ENCODE results near the gene BIRC2. TPM values are rescaled to one million over a fixed set of nuclear protein-coding genes. Genes with fewer than 3 reads are reported as not detected.

The BIRC2 gene
- total and polyA plus RNA-seq, 4 donors: 14.1 to 46.7 (median 29.5) TPM

DNA sequence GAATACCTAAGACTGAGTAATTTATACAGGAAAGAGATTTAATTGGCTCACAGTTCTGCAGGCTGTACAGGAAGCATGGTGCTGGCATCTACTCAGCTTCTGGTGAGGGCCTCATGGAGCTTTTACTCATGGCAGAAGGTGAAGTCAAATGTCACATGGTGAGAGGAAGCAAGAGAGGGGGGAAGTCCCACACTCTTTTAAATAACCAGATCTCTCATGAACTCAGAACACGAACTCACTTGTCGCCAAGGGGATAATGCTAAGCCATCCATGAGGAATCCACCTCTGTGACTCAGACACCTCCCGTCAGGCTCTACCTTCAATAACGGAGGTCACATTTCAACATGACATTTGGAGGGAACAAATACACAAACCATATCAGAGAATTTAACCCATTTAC, 42.2 kb downstream of the BIRC2 start:
- Histone ChIP-seq H3K27ac (ENCODE audit: low read depth in 1 of 2, low read length in 2 of 2) (no peak overlapping the region), H3K4me1 (ENCODE audit: control insufficient read depth in 4 of 4, insufficient read depth in 4 of 4, low read length in 3 of 4) (no peaks in the 10 kb centered on the region), H3K9me3 (ENCODE audit: control insufficient read depth in 4 of 4, low read length in 3 of 4) (no peaks in the 10 kb centered on the region), H3K9ac (ENCODE audit: low read depth in 1 of 2, low read length in 2 of 2) (no peak overlapping the region), H3K4me3 (ENCODE audit: low read depth in 1 of 3, low read length in 3 of 3) (no peak overlapping the region), H3K36me3 (ENCODE audit: control insufficient read depth in 4 of 4, insufficient read depth in 3 of 4, low read depth in 1 of 4, low read length in 3 of 4) (peaks cover 2 to 27% (median 13%) of the 10 kb centered on the region in 4 donors), H3K27me3 (ENCODE audit: control insufficient read depth in 4 of 4, insufficient read depth in 4 of 4, low read length in 3 of 4) (no peaks in the 10 kb centered on the region)
- no peak for DNase-seq (ENCODE audit: low spot score)
- WGBS: 75% methylated on average over 4 of the region's 4 CpGs
- no peak for TF ChIP-seq EGR1 (IDR thresholded peaks at IDR 0.05; ENCODE audit: low read depth in 2 of 2)
- TF ChIP-seq FOXA2 (IDR thresholded peaks at IDR 0.05): no peak
- TF ChIP-seq GABPA (IDR thresholded peaks at IDR 0.05 in 1 of 2, conservative IDR thresholded peaks at IDR 0.05 in 1 of 2): no peak
- TF ChIP-seq CTCF (IDR thresholded peaks at IDR 0.05; ENCODE audit: low read depth, low read length, missing input control): no peak

- Histone ChIP-seq H3K27me3 (ENCODE audit: control insufficient read depth in 4 of 4, insufficient read depth in 4 of 4, low read length in 3 of 4) (no peaks in the 10 kb centered on the region), H3K36me3 (ENCODE audit: control insufficient read depth in 4 of 4, insufficient read depth in 3 of 4, low read depth in 1 of 4, low read length in 3 of 4) (peaks cover 3 to 25% (median 13%) of the 10 kb centered on the region in 4 donors), H3K9ac (ENCODE audit: low read depth in 1 of 2, low read length in 2 of 2) (no peak overlapping the region), H3K9me3 (ENCODE audit: control insufficient read depth in 4 of 4, low read length in 3 of 4) (no peaks in the 10 kb centered on the region), H3K27ac (ENCODE audit: low read depth in 1 of 2, low read length in 2 of 2) (no peak overlapping the region), H3K4me3 (ENCODE audit: low read depth in 1 of 3, low read length in 3 of 3) (no peak overlapping the region), H3K4me1 (ENCODE audit: control insufficient read depth in 4 of 4, insufficient read depth in 4 of 4, low read length in 3 of 4) (no peaks in the 10 kb centered on the region)
- DNase-seq (ENCODE audit: low spot score): peak; percentile 72
- TF ChIP-seq HNF4G (IDR thresholded peaks at IDR 0.05): no peak
- peak; percentile 94 for TF ChIP-seq CTCF (IDR thresholded peaks at IDR 0.05; ENCODE audit: low read depth, low read length, missing input control)
- no peak for TF ChIP-seq YY1 (IDR thresholded peaks at IDR 0.05)
- peak in 1 of 2 donors; percentile 26 for TF ChIP-seq RXRA (IDR thresholded peaks at IDR 0.05)
- TF ChIP-seq RAD21 (IDR thresholded peaks at IDR 0.05): peak; percentile 92 to 96
- TF ChIP-seq, protein P1, sequence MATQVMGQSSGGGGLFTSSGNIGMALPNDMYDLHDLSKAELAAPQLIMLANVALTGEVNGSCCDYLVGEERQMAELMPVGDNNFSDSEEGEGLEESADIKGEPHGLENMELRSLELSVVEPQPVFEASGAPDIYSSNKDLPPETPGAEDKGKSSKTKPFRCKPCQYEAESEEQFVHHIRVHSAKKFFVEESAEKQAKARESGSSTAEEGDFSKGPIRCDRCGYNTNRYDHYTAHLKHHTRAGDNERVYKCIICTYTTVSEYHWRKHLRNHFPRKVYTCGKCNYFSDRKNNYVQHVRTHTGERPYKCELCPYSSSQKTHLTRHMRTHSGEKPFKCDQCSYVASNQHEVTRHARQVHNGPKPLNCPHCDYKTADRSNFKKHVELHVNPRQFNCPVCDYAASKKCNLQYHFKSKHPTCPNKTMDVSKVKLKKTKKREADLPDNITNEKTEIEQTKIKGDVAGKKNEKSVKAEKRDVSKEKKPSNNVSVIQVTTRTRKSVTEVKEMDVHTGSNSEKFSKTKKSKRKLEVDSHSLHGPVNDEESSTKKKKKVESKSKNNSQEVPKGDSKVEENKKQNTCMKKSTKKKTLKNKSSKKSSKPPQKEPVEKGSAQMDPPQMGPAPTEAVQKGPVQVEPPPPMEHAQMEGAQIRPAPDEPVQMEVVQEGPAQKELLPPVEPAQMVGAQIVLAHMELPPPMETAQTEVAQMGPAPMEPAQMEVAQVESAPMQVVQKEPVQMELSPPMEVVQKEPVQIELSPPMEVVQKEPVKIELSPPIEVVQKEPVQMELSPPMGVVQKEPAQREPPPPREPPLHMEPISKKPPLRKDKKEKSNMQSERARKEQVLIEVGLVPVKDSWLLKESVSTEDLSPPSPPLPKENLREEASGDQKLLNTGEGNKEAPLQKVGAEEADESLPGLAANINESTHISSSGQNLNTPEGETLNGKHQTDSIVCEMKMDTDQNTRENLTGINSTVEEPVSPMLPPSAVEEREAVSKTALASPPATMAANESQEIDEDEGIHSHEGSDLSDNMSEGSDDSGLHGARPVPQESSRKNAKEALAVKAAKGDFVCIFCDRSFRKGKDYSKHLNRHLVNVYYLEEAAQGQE (IDR thresholded peaks at IDR 0.05): peak; percentile 23
- TF ChIP-seq JUND (IDR thresholded peaks at IDR 0.05): no peak
- WGBS: 63% methylated on average over 12 of the region's 12 CpGs
Measured at GRCh38 chr11:102390667-102391465, 43.9 kb downstream of the BIRC2 start.

Measured in liver (tissue), 9 donors.